NCI-H1092 treated with DMSO at 0.1 percent for 48 hours (cell line): ENCODE results near the gene SPTLC3.

ENCODE experiments used
- DNase-seq: peaks from one replicate; lab custom pipeline; 2025; lab: John Stamatoyannopoulos, UW

The SPTLC3 gene

DNA sequence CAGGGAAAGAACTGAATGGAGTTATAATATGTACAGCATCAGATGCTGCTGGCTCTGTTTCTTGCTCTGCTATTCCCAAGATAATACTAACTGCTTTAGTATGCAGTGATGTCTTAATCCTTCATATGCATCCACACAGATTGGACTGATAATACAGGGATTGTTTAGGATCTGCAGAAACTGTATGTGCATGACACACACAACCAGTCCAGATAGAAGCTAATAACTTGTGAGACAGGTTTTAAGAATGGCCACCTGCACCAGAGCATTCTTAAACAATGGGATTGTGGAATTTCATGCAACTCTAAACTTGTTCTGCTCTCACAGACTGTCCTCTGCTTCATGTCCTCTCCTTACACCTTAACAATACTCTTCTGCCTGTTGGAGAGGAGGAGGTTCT is 90.9 kb downstream of the SPTLC3 start:
- DNase-seq: no peak

DNA sequence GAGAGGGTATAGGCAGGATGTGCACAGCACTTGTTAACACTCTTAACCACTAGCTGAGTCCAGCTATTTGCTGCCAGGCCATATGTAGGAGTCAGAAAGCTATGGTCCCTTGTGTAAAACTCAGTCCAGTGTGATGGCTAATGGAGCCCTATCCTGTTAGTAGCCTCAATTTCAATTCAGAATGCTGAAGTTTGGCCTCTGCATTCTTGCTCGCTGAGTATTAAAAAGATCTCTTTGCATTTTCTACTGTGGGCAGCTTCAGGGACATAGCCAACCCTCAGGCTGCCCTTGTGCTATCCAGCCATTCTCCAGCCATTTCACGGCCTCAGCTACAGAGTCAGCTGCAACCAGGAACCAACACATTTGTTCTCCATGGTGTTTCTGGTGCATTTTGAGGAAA is 92.5 kb downstream of the SPTLC3 start:
- DNase-seq: no peak

DNA sequence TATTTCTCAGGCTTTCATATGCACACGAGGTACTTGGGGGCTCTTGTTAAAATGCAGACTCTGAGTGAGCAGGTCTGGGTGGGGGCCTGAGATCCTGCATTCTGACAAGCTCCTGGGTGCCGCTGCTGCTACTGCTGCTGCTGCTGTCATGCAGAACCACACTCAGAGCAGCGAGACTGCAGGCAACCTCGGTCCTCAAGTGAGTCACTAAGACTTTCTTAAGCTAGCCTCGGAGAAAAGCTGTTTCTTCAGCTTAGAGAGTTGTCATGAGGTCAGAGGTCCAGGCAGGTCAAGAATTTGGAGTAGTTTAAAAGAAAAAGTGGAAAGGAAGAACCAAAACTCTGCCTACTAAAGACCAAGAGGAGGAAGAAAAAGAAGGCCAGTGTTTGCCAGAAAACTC is 92.9 kb downstream of the SPTLC3 start:
- no peak for DNase-seq

DNA sequence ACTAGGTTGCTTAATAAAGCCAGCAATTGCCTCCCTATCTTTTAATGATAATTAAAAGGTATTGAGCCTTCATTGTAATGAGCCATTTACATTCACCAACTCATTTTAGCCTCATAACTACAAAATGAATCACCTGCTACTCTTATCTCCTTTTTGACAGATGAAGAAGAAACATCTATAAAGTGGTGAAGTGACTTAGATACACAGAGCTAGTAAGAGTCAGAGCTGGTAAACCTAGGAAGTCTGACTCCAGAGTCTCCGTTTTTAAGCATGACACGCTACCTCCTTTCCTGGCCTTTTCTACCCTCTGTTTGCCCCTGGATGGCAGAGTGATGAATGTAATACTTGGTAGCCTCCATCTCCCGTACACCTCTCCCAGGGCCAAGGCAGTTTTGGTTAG is 93.5 kb downstream of the SPTLC3 start:
- DNase-seq: no peak

DNA sequence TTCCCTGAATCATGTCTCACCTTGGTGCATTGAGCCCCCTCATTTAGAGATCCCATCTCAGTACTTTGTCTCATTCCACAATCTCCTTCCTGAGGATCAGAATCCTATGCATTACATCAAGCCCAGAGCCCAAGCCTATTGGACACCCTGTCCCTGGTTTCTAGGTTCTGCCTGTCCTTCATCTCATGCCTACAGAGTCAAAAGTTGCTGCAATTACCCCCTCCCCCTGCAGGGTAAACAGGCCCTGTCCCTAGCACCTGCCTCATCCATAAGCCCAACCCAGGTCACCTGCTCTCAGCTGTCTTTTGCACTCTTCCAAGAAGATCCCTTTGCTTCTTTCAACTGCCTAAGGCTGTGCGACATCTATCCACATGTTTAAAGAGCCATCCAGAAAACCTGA is 93.9 kb downstream of the SPTLC3 start:
- DNase-seq: no peak

DNA sequence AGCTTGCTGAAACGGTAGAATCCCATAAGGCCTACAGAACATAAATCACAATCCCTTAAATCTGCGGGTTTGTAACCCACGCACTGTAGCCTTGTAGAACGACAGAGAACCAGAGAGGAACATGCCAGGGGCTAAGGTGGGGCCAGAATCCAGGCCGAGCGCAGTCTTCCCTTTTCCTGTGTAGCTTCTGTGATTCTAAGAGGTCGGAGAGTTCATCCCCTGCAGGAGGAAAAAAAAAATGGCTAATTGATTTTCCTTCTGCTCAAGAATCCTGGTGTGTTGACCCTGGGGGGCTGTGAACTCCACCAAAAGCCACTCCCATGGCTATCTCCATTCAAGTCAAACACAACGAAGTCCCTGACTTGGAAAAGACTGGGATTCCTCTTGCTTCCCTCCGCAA is 96.3 kb downstream of the SPTLC3 start:
- DNase-seq: no peak

DNA sequence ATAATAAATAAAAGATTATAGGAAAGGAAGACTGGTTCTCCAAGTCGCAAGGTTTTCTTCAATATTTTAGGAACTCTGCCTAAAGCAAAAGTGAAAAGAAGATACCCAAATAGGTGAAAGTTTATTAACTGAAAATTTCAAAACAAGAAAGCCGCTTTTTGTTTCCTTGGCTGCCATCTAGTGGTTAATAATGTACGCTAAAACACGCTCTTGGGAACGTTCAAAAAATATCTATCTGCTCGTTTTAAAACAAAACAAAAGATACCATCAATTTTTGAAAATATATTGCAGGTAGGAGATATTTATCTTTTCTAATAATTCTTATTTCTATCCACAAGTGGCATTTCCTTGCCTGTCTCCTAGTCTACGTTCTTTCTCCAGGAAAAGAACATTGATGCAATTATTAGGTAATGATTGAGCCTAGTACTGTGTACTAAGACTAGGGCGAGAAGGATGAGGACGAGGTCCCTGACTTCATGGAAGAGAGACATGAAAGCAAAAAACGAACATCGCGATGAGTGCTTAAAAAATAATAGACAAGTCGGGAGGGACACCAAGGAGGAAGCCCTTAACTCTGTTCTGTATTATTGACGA is 97.2 kb downstream of the SPTLC3 start:
- peak; percentile 27 for DNase-seq

DNA sequence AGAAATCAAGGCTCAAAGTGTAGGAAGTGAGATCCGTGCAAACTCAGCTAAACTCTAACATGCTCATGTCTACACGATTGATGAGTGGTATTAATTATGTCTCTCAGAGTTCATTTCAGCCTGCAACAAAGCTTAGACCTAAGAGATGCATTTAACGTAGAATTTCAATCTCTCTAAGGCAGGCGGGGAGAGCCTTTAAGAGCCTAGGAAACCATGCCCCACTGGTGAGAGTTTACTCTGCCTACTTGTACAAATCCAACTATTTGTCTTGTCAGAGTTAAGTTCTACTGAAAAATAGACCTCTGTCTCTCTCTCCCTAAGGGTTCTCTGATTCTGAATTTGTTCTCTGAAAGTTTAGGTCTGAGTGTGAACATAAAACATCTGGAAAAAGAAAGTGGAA is 100.9 kb downstream of the SPTLC3 start:
- no peak for DNase-seq

DNA sequence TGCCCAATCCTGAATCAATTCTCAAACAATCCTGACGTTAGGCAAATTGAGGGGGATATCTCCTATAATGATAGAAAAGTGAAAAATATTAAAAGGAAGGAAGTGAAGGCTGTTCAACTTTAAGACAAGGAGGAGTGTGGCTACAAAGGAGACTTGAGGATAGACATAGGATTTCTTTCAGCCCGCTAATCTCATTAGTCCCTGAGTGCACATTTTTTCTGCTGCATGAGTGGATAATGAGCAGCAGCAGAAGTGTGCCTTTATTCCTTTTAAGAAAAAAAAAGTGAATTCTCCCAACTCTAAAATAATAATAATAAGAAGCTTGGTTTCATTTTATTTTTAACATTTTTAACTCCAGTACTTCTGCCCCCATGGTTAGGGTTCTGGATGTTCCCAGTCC is 102.0 kb downstream of the SPTLC3 start:
- no peak for DNase-seq

DNA sequence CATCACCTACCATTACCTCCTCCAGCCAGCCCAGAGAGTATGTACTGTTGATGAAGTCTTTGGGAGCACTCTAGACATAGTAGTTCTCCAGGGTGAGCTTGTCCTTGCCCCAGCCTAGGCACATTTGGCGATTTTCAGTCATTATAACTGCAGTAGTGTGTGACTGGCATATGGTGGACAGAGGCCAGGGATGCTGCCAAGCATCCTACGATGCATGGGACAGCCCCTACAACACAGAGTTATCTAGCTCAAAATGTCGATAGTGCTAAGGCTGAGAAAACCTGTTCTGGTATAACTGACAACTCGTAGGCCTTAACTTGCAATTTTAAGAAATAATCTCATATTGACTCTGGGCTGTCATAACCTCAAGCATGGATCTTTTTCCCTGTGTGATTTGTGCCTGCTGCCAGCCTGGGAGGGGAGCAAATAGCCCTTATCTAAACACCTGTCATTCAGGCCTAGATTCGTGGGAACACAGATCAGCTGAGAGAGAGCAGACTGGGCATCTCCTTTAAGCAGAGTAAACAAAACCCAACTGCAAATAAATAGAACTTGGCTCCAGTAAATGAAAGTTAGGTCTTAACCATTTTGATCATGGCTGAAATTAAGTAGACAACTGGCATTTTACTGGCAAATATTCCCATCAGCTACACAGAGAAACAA is 102.6 kb downstream of the SPTLC3 start:
- DNase-seq: peak; percentile 27

DNA sequence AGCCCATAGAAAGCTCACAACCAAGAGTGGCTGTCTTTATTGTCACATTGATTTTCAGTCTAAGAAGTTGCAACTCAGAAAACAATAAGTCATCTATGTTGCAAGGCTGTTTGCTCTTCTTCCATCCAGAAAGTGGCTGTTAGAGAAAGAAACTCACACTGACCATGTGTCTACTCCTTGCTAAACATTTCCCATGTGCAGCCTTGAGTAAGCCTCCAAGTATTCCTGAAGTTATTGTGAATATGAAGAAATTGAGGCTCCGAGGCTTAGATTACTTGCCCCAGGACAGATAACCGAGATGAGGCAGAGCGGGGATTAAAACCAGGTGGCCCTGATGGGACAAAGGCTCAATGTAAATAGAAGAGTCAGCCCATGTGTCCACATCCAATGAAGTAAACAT is 105.0 kb downstream of the SPTLC3 start:
- DNase-seq: no peak

DNA sequence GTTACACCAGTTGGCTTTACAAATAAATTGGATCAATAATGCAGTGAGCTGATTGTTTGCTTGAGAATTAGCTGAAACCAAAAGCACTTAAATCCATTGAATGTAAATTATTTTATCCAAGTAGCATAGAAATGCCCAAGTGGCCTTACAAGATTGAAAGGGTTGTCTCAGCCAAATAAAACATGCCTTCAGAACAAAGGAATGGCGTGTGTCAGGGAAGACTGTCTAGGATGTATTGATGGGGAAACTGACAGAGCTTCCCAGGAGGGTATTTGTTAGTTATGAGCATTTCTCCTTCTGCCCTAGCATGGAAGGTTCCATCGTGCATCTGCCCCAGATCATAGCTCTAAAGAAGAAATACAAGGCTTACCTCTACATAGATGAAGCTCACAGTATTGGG is 108.4 kb downstream of the SPTLC3 start:
- DNase-seq: no peak

DNA sequence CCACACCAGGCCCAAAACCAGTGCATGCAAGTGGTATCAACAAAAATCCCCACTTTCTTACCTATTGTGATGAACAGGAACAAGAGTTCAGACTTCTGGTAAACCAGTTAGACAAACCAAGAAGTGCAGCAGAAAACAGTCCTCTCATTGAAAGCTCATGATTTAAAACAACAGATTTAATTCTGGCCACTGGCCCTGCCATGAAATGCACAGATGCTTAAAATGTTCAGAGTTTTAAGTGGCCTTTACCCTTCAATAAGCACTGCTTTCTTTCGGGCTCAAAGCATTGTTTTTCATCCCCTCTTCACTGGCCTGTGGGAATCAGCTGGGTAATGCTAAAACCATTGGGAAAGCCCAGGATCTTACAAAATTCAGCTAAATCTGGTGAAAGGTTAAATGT is 109.9 kb downstream of the SPTLC3 start:
- no peak for DNase-seq

DNA sequence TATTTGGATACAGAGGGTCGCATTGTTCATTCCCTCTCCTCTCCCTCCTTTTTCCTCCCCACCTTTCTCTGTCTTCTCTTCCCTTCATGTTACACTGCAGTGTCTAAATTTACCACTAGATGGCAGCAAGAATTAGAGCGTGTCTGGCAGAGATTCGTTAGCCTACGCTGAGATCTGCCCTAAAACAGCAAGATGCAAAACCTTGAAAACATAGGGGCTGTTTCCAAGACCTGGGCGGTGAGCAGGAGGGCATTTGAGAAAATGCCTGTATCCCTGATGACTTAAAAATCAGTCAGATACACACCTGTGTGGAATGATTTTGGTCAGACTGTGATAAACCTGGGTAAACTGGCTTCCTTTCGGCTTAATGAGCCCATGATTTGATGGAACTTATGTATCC is 110.8 kb downstream of the SPTLC3 start:
- DNase-seq: peak; percentile 74

DNA sequence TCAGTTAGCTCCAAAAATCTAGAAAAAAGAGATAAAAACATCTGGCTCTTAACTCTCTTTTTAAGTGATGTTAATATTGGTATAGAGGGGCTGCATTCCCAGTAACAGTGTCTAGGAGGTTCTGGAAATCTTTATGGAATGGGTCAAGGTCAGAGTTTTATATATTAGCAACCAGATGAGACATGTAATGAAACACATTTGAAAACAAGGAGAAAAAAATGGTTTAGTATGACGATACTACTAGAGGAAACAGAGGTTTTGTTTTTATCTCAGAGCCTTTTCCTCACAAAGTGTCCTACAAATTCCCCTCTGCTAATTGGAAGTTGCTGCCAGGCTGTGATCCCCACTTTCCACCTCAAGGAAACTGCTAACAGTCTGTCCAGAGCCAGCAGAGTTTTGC is 111.7 kb downstream of the SPTLC3 start:
- DNase-seq: no peak

DNA sequence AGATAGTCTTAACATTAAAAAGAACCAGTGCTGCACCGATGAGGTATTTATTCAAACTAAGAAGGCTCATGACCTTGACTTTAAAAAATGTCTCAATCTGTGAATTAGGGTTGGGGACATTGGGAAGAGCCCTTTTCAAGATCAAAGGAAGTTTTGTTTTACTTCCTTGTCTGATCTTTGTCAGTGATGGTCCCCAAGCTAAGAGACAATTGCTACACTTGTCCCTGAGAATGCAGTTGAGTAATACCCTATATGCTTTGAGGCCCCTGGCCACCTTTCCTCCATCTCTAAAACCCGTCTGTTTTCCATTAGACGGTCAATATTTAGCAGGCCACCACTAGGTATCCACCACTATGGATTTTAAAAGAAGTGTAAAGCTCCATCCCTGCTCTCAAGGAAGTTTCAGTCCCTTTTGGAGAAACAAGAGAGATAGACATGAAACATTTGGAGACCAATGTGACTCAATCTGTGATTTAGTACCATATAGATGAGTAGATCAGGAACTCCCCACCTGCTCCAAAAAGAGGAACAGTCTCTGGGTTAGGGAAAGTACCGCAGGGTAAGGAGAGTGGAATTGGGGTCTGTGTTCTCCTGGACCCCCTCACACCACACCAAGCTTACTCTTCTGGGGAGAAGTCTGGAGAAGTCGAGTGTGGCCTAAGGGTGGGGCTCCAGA is 113.2 kb downstream of the SPTLC3 start:
- DNase-seq: no peak

DNA sequence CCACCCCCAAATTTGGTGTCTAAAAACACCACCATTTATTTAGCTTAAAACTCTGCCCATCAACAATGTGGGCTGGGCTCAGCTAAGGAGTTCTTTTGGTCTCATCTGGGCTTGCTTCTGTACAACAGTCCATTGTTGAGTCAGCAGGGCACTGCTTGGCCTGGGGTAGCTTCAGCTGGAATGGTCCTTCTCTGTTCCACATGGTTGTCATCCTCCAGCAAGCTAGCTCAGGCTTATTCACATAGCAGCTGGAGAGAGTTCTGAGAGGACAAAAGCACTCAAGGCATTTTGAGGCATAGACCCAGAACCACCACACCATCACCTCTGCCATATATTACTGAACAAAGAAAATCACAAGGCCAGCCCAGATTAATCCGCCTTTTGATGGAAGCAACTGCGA is 116.7 kb downstream of the SPTLC3 start:
- no peak for DNase-seq

DNA sequence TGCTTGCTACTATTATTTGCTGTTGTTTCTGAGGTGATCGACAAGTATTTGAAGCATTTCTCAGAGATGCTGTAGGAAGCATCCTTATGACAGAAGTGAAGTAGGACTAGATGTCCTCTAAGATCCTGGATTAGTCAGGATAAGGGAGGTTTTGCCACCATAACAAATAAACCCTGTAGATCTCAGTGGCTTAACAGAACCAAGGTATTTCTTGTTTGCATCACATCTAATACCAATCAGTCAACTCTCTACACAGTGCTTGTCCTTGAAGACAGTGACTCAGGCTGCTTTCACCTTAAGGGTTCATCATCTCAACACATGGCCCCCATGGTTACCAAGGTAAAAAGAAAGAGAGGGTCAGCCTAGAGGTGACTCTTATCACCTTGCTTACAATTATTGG is 119.4 kb downstream of the SPTLC3 start:
- no peak for DNase-seq

DNA sequence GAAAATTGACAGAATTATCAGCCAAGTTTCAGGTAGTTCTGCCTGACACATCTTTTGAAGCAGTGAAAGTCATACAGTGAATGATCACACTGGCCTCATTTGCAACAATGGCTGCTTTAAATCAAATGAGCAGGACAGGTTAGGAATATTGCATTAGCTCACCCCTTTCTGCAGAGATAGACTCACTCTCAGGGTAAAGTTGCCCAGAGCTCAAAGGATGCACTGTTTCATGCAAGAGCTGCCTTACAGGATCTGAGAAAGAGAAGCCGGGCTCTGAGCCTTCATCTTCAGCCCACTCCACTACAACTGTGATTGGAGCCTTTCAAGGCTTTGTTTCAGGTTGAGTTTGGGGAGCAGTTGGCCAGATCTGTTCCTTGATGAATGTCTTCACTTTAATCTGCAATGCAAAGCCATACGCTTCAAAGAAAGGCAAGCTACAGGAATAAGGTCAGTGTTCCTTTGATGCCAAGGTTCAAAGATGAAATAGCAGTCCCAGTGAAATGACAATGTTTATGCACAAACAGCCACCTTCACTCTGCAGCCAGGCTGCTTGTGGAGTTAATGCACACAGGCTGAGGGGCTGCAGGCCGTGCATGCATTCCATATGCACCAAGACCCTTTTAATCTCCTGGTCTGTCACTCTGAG is 121.4 kb downstream of the SPTLC3 start:
- DNase-seq: no peak

DNA sequence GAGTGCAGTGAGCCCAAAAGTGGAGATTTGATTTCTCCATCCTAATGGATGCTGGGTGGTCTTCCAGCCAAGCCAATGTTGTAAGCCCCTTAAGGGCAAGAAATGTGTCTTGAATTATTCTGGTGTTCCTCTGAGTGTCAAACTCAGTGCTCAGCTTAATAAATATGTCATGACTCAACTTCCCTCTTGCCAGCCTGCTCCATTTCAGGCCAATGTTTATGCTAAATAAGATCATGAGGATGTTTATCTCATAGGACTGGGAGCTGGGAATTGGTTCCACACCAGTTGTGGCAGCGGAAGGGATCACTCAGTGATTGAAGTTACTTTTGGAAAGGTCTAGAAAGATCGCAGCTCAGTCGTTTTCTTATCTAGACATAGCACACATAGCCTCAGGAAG is 121.9 kb downstream of the SPTLC3 start:
- no peak for DNase-seq

DNA sequence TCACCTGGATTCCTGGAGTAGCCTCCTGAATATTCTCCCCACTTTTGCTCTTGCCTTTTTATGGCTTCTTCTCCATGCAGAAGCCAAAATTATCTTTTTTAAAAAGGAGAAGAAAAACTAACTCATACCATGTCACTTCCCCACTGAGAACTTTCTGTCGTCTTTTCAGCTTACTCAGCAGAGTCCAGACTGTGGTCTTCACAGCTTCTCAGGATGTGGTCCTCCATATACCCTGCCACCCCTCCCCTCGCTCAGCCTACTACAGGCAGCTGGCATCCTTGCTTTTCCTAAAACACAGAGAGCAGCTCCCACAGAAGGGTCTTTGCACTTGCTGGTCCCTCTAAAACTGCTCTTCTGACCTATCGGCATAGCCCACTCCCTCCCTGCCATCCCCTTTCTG is 122.9 kb downstream of the SPTLC3 start:
- DNase-seq: no peak

DNA sequence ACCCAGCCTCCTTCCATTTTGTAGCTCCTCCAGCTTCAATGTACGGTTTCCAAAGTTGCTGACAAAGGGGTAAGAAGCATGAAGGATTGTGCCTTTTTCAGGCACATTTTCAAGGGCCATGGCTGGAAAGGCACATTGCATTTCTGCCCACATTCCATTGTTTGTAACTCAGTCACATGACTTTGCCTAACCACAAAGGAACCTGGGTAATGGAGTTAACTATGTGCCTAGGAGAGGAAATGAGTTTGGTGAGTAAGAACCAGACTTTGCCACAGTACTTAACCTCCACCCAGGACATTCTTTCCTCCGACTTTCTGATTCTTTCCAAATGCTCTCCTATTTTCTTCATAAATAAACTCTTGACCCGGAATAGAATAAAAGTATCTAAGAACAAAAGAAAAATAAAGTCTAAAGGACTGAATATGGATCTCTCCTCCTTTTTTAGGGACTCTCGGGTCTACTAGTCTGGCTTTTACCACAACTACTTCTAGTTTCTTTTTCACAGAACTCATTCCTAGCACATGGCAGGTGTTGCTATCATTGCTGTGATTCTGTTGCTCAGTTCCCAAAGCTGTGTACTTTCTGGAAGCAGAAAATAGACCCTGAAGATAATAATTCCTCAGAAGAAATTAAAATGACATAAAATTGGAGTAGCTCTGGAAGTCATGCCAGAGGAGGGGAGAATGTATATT is 130.8 kb downstream of the SPTLC3 start:
- no peak for DNase-seq

DNA sequence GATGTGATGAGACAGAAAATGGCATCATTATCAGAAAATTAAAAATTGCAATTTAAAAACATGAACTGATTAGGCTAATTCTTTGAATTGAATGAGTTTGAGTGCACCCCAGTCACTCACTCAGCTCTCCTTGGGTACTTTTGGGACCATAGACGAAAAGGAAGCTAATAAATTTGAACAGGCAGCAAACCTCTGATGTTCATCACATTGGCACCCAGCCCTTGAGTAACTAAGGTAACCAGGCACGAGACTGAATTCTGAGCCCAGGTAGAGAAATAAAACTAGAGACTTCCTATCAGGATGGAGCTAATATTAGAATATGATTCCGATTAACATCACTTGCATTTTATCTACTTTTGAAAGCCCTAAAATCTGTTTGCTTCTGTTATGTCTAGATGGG is 131.4 kb downstream of the SPTLC3 start:
- no peak for DNase-seq
